Fibroblast of peridontal ligament (primary cell): ENCODE results near the gene GUCY2F.

ENCODE experiments used
- DNase-seq: peaks from one replicate; pipeline ENCODE4 v3.0.0-alpha.2; 2010; ENCODE audit errors: extremely low read depth

Gene GUCY2F

DNA sequence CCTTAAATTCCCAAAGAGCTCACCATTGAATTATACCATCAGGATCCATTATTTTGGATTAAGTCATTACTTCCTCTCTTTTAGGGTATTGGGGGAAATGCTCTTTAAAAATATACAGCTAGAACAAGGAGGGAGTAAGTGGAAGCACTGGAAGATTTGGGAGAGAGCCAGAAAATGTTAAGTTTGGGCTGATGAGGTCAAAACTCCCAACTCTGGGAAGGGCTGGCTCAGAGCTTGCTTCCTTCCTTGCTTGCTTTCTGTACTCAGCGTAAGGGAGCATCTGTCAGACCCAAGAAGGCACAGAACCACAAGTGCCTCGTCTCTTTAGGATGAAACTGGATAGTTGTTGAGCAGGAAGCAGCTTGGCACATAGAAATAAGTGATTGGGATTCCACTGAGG, 138.2 kb downstream of the GUCY2F start:
- no peak for DNase-seq

DNA sequence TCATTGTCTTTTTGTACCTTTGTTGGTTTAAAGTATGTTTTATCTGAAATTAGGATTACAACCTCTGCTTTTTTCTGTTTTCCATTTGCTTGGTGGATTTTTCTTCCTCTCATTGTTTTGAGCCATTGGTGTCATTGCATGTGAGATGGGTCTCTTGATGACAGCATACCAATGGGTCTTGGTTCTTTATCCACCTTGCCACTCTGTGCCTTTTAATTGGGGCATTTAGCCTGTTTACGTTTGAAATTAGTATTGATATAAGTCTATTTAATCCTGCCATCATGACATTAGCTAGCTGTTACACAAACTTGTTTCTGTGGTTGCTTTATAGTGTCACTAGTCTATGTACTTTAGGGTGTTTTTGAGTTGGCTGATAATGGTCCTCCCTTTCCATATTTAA, 145.7 kb downstream of the GUCY2F start:
- no peak for DNase-seq

DNA sequence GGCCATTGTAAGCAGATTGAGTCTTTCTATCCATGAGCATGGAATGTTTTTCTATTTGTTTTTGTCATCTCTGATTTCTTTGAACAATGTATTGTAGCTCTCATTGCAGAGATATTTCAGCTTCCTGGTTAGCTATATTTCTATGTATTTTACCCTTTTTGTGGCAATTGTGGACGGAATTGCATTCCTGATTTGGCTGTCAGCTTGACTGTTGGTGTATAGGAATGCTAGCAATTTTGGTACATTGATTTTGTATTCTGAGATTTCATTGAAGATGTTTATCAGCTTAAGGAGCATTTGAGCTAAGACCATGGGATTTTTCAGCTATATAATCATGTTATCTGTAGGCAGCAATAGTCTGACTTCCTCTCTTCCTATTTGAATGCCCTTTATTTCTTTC, 154.6 kb downstream of the GUCY2F start:
- no peak for DNase-seq
